ENCODE measurements around the gene SLC6A12.

DNA sequence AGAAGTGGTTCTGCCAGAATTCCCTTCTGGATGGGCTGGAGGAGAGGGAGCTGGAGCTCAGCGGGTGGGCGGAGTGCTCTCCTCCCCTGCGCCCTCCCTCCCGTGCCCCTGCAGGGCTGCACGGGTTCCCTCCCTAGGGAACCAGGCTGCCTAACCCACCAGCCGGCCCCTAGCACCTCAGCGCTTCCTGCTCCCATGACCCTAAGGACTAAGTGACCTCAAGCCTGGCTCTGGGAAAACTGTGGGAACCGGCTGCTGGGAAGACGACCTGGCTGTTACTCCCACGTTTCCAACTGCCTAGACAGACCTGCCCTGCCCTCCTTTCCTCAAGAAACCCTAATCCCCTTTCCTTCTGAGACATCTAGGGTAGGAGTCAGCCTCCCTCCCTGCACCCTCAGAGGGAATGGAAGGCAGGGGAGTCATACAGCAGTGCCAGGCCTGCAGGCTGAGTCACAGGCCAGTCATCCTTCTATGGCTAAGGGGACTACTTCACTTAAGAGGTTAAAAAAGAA lies 31.5 kb downstream of the SLC6A12 start:
- TF ChIP-seq, protein P1, sequence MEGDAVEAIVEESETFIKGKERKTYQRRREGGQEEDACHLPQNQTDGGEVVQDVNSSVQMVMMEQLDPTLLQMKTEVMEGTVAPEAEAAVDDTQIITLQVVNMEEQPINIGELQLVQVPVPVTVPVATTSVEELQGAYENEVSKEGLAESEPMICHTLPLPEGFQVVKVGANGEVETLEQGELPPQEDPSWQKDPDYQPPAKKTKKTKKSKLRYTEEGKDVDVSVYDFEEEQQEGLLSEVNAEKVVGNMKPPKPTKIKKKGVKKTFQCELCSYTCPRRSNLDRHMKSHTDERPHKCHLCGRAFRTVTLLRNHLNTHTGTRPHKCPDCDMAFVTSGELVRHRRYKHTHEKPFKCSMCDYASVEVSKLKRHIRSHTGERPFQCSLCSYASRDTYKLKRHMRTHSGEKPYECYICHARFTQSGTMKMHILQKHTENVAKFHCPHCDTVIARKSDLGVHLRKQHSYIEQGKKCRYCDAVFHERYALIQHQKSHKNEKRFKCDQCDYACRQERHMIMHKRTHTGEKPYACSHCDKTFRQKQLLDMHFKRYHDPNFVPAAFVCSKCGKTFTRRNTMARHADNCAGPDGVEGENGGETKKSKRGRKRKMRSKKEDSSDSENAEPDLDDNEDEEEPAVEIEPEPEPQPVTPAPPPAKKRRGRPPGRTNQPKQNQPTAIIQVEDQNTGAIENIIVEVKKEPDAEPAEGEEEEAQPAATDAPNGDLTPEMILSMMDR (IDR thresholded peaks at IDR 0.05): no peak
- TF ChIP-seq EP300 (IDR thresholded peaks at IDR 0.05; ENCODE audit: borderline replicate concordance in 1 of 2, low read depth in 1 of 2, low read length in 1 of 2): no peak
